ENCODE measurements around the gene TFCP2L1. TPM values are rescaled to one million over a fixed set of nuclear protein-coding genes. Genes with fewer than 3 reads are reported as not detected.

The TFCP2L1 gene
- total RNA-seq, 1 donor from 2014 or later, result 0.05 TPM

GRCh38 chr2:121189011-121189410 lies 96.0 kb downstream of the TFCP2L1 start:
- Mint-ChIP-seq H3K27ac (ENCODE audit: unreplicated experiment) (no peak overlapping the region), H3K4me3 (ENCODE audit: unreplicated experiment) (no peak overlapping the region), H3K27me3 (ENCODE audit: low read depth, unreplicated experiment) (peaks cover 36% of the 10 kb centered on the region), H3K9me3 (ENCODE audit: unreplicated experiment) (peaks cover under 1% of the 10 kb centered on the region), H3K36me3 (ENCODE audit: low read depth, unreplicated experiment) (no peaks in the 10 kb centered on the region), H3K4me1 (ENCODE audit: low read depth, unreplicated experiment) (peaks cover 6% of the 10 kb centered on the region)
- H3K4me3 ChIP-seq (ENCODE audit: insufficient read depth, low read depth, low read length), result no peak overlapping the region
- no peak overlapping the region for H3K4me2 ChIP-seq (ENCODE audit: low read length)
- TF ChIP-seq CTCF (IDR thresholded peaks at IDR 0.05; ENCODE audit: insufficient read depth, low read depth, low read length) (no peak), EZH2 (IDR thresholded peaks at IDR 0.05; ENCODE audit: insufficient read depth, low read length) (no peak)
- H3K79me2 ChIP-seq (ENCODE audit: insufficient read depth, low read length), result no peaks in the 10 kb centered on the region
- H3K9ac ChIP-seq (ENCODE audit: low read length), result no peak overlapping the region
- no peaks in the 10 kb centered on the region for H3K36me3 ChIP-seq (ENCODE audit: insufficient read depth, low read length)
- FAIRE-seq (no peak), DNase-seq (ENCODE audit: low read depth) (no peak)
- H4K20me1 ChIP-seq (ENCODE audit: insufficient read depth, low read length), result no peaks in the 10 kb centered on the region
- H3K27me3 ChIP-seq (ENCODE audit: insufficient read depth, low read length), result no peaks in the 10 kb centered on the region
- H3K4me1 ChIP-seq (ENCODE audit: insufficient read depth, low read length), result no peaks in the 10 kb centered on the region
- H3K9me3 ChIP-seq (ENCODE audit: insufficient read depth, low read depth, low read length), result no peaks in the 10 kb centered on the region
- H2AFZ ChIP-seq (ENCODE audit: low read depth, low read length), result no peak overlapping the region
- H3K27ac ChIP-seq (ENCODE audit: low read depth, low read length), result no peak overlapping the region

- Histone ChIP-seq H3K36me3 (ENCODE audit: insufficient read depth, low read length) (no peaks in the 10 kb centered on the region), H3K4me1 (ENCODE audit: insufficient read depth, low read length) (no peaks in the 10 kb centered on the region), H4K20me1 (ENCODE audit: insufficient read depth, low read length) (no peaks in the 10 kb centered on the region), H3K4me3 (ENCODE audit: insufficient read depth, low read depth, low read length) (no peak overlapping the region), H3K9ac (ENCODE audit: low read length) (no peak overlapping the region), H3K27ac (ENCODE audit: low read depth, low read length) (no peak overlapping the region), H3K27me3 (ENCODE audit: insufficient read depth, low read length) (peaks cover 2% of the 10 kb centered on the region), H3K79me2 (ENCODE audit: insufficient read depth, low read length) (no peaks in the 10 kb centered on the region), H3K4me2 (ENCODE audit: low read length) (no peak overlapping the region), H2AFZ (ENCODE audit: low read depth, low read length) (no peak overlapping the region), H3K9me3 (ENCODE audit: insufficient read depth, low read depth, low read length) (no peaks in the 10 kb centered on the region)
- no peak for FAIRE-seq
- no peaks in the 10 kb centered on the region for H3K9me3 Mint-ChIP-seq (ENCODE audit: unreplicated experiment)
- no peak for DNase-seq (ENCODE audit: low read depth)
- no peaks in the 10 kb centered on the region for H3K36me3 Mint-ChIP-seq (ENCODE audit: low read depth, unreplicated experiment)
- no peak overlapping the region for H3K4me3 Mint-ChIP-seq (ENCODE audit: unreplicated experiment)
- peaks cover 33% of the 10 kb centered on the region for H3K27me3 Mint-ChIP-seq (ENCODE audit: low read depth, unreplicated experiment)
- H3K4me1 Mint-ChIP-seq (ENCODE audit: low read depth, unreplicated experiment), result peaks cover 6% of the 10 kb centered on the region
- no peak overlapping the region for H3K27ac Mint-ChIP-seq (ENCODE audit: unreplicated experiment)
- TF ChIP-seq CTCF (IDR thresholded peaks at IDR 0.05; ENCODE audit: insufficient read depth, low read depth, low read length) (no peak), EZH2 (IDR thresholded peaks at IDR 0.05; ENCODE audit: insufficient read depth, low read length) (no peak)
Measured at GRCh38 chr2:121187982-121188411, 97.0 kb downstream of the TFCP2L1 start.

- peaks cover 31% of the 10 kb centered on the region for H3K27me3 Mint-ChIP-seq (ENCODE audit: low read depth, unreplicated experiment)
- no peaks in the 10 kb centered on the region for H3K4me1 ChIP-seq (ENCODE audit: insufficient read depth, low read length)
- no peak overlapping the region for H3K27ac Mint-ChIP-seq (ENCODE audit: unreplicated experiment)
- peaks cover 4% of the 10 kb centered on the region for H3K27me3 ChIP-seq (ENCODE audit: insufficient read depth, low read length)
- H3K36me3 Mint-ChIP-seq (ENCODE audit: low read depth, unreplicated experiment), result no peaks in the 10 kb centered on the region
- H3K4me1 Mint-ChIP-seq (ENCODE audit: low read depth, unreplicated experiment), result peaks cover 6% of the 10 kb centered on the region
- no peaks in the 10 kb centered on the region for H3K36me3 ChIP-seq (ENCODE audit: insufficient read depth, low read length)
- H2AFZ ChIP-seq (ENCODE audit: low read depth, low read length), result no peak overlapping the region
- FAIRE-seq, result no peak
- H3K9me3 Mint-ChIP-seq (ENCODE audit: unreplicated experiment), result no peaks in the 10 kb centered on the region
- H4K20me1 ChIP-seq (ENCODE audit: insufficient read depth, low read length), result no peaks in the 10 kb centered on the region
- DNase-seq (ENCODE audit: low read depth), result no peak
- no peak overlapping the region for H3K4me3 Mint-ChIP-seq (ENCODE audit: unreplicated experiment)
- no peaks in the 10 kb centered on the region for H3K9me3 ChIP-seq (ENCODE audit: insufficient read depth, low read depth, low read length)
- H3K4me2 ChIP-seq (ENCODE audit: low read length), result no peak overlapping the region
- no peaks in the 10 kb centered on the region for H3K79me2 ChIP-seq (ENCODE audit: insufficient read depth, low read length)
- H3K9ac ChIP-seq (ENCODE audit: low read length), result no peak overlapping the region
- no peak overlapping the region for H3K27ac ChIP-seq (ENCODE audit: low read depth, low read length)
- no peak for TF ChIP-seq CTCF (IDR thresholded peaks at IDR 0.05; ENCODE audit: insufficient read depth, low read depth, low read length)
- TF ChIP-seq EZH2 (IDR thresholded peaks at IDR 0.05; ENCODE audit: insufficient read depth, low read length), result no peak
- no peak overlapping the region for H3K4me3 ChIP-seq (ENCODE audit: insufficient read depth, low read depth, low read length)
Measured at GRCh38 chr2:121187351-121187981, 97.5 kb downstream of the TFCP2L1 start.
